Esophagus muscularis mucosa (tissue), 4 donors: ENCODE data around the gene SLITRK3. TPM values are rescaled to one million over a fixed set of nuclear protein-coding genes. Genes with fewer than 3 reads are reported as not detected.

Source experiments
- DNase-seq: peaks from one replicate; pipeline ENCODE4 v3.0.0-alpha.2; 2017; ENCODE audit errors: extremely low spot score
- H3K27ac ChIP-seq, 4 donors: fragments of 200-600 bp; sonication (generic); replicated peaks in 1 of 4; 1 replicate in 3 of 4; 2 replicates in 1 of 4; pipeline ENCODE4 v1.5.1; 2016 to 2019; ENCODE audit warnings: mild to moderate bottlenecking in 1 of 4
- H3K27me3 ChIP-seq, 4 donors: fragments of 200-600 bp; sonication (generic); one replicate each; pipeline versions ENCODE4 v1.5.1 to v1.6.0; 2016 to 2019
- H3K36me3 ChIP-seq, 4 donors: fragments of 200-600 bp; sonication (generic); one replicate each; pipeline ENCODE4 v1.5.1; 2016 to 2019
- H3K4me1 ChIP-seq, 4 donors: fragments of 200-600 bp; sonication (generic); one replicate each; pipeline ENCODE4 v1.5.1; 2016 to 2019
- H3K4me3 ChIP-seq, 4 donors: fragments of 200-600 bp; sonication (generic); 1 replicate in 2 of 4; 2 replicates in 2 of 4; pipeline ENCODE4 v1.5.1; 2016 to 2019; ENCODE audit warnings: mild to moderate bottlenecking in 4 of 4, moderate library complexity in 1 of 4
- H3K9me3 ChIP-seq, 4 donors: fragments of 200-600 bp; sonication (generic); 1 replicate in 3 of 4; 2 replicates in 1 of 4; pipeline ENCODE4 v1.5.1; 2016 to 2019
- CTCF ChIP-seq, 3 experiments: fragments of 200-600 bp in 2 of 3; fragments of 450-650 bp in 1 of 3; sonication (generic) in 2 of 3; IDR thresholded peaks; one replicate each; pipeline ENCODE4 v1.5.1; 2017 to 2019; ENCODE audit warnings: antibody characterized with exemption in 3 of 3, mild to moderate bottlenecking in 2 of 3, moderate library complexity in 1 of 3
- EP300 ChIP-seq: sonication (generic); formaldehyde crosslinking; IDR thresholded peaks from one replicate; pipeline ENCODE4 v1.6.1; 2017; ENCODE audit warnings: antibody characterized with exemption
- POLR2A ChIP-seq: fragments of 450-650 bp; IDR thresholded peaks from one replicate; pipeline ENCODE4 v1.6.1; 2017; ENCODE audit warnings: antibody characterized with exemption, moderate library complexity, mild to moderate bottlenecking, low read depth
- POLR2AphosphoS5 ChIP-seq, 2 donors: sonication (generic); formaldehyde crosslinking; IDR thresholded peaks; one replicate each; pipeline ENCODE4 v1.6.1; 2017; ENCODE audit warnings: antibody characterized with exemption in 2 of 2
- WGBS: methylation state at CpG from one replicate; pipeline ENCODE4 v1.1.5; 2018; 5-methylcytosine and 5-hydroxymethylcytosine counted together
- intact Hi-C: fragments of 100-400 bp; cut with DNase I; formaldehyde crosslinking; loops from one replicate; pipeline ENCODE4 v1.15.1; 2023
- total RNA-seq, 4 donors: library from RNA; depleted of rRNA; stranded (reverse); fragments of >200 nt; gene quantifications; one replicate each; pipeline versions ENCODE4 v1.1.0 to v1.2.1, GENCODE V29; 2016

Gene SLITRK3
- total RNA-seq, 4 donors from 2014 or later = 14.5 to 29.3 (median 16.9) TPM

GRCh38 chr3:165181556-165181955 is 14.6 kb downstream of the SLITRK3 start:
- intact Hi-C loops = no loop called here
- no peaks in the 10 kb centered on the region for H3K27me3 ChIP-seq
- H3K9me3 ChIP-seq = no peaks in the 10 kb centered on the region
- no peak for DNase-seq
- no peak for TF ChIP-seq EP300
- TF ChIP-seq POLR2AphosphoS5 (IDR thresholded peaks at IDR 0.05) = no peak
- TF ChIP-seq POLR2A = no peak
- TF ChIP-seq CTCF (IDR thresholded peaks at IDR 0.05) = no peak
- WGBS = 70% methylated on average over 1 of the region's 1 CpG
- H3K36me3 ChIP-seq = no peaks in the 10 kb centered on the region
- peaks cover 0 to 9% (median 4%) of the 10 kb centered on the region in 4 donors for H3K4me1 ChIP-seq
- no peak overlapping the region for H3K4me3 ChIP-seq
- no peak overlapping the region for H3K27ac ChIP-seq

- intact Hi-C loops = no loop called here
- no peaks in the 10 kb centered on the region for H3K27me3 ChIP-seq
- DNase-seq = no peak
- no peaks in the 10 kb centered on the region for H3K9me3 ChIP-seq
- 87% methylated on average over 3 of the region's 3 CpGs for WGBS
- H3K4me3 ChIP-seq = no peak overlapping the region
- no peak overlapping the region for H3K27ac ChIP-seq
- H3K36me3 ChIP-seq = no peaks in the 10 kb centered on the region
- H3K4me1 ChIP-seq = no peaks in the 10 kb centered on the region
- TF ChIP-seq EP300 (no peak), POLR2A (no peak), POLR2AphosphoS5 (IDR thresholded peaks at IDR 0.05) (no peak)
Observed at GRCh38 chr3:165170236-165170635, 25.9 kb downstream of the SLITRK3 start.

- no peak for DNase-seq
Observed at GRCh38 chr3:165169368-165169767, 26.8 kb downstream of the SLITRK3 start.

GRCh38 chr3:165162883-165163282 is 33.3 kb downstream of the SLITRK3 start:
- H3K27ac ChIP-seq = no peak overlapping the region
- TF ChIP-seq POLR2AphosphoS5 (IDR thresholded peaks at IDR 0.05) = no peak
- no peaks in the 10 kb centered on the region for H3K36me3 ChIP-seq
- H3K4me3 ChIP-seq = no peak overlapping the region
- H3K4me1 ChIP-seq = no peaks in the 10 kb centered on the region
- no peaks in the 10 kb centered on the region for H3K9me3 ChIP-seq
- intact Hi-C loops = no loop called here
- DNase-seq = no peak
- H3K27me3 ChIP-seq = no peaks in the 10 kb centered on the region
- 96% methylated on average over 1 of the region's 1 CpG for WGBS

More at GRCh38 chr3:165169368-165169767, 26.8 kb downstream of the SLITRK3 start:
- no peaks in the 10 kb centered on the region for H3K9me3 ChIP-seq
- intact Hi-C loops = no loop called here
- no peaks in the 10 kb centered on the region for H3K36me3 ChIP-seq
- no peak overlapping the region for H3K27ac ChIP-seq
- no peaks in the 10 kb centered on the region for H3K4me1 ChIP-seq
- no peaks in the 10 kb centered on the region for H3K27me3 ChIP-seq
- WGBS = 80% methylated on average over 5 of the region's 6 CpGs
- no peak for TF ChIP-seq CTCF (IDR thresholded peaks at IDR 0.05)
- TF ChIP-seq POLR2A = no peak
- no peak for TF ChIP-seq EP300
- no peak for TF ChIP-seq POLR2AphosphoS5 (IDR thresholded peaks at IDR 0.05)
- H3K4me3 ChIP-seq = no peak overlapping the region

- intact Hi-C loops = no loop called here
Observed at GRCh38 chr3:165159760-165160421, 36.3 kb downstream of the SLITRK3 start.

More at GRCh38 chr3:165159760-165160421, 36.3 kb downstream of the SLITRK3 start:
- TF ChIP-seq POLR2AphosphoS5 (IDR thresholded peaks at IDR 0.05) (no peak), CTCF (IDR thresholded peaks at IDR 0.05) (no peak), POLR2A (no peak), EP300 (no peak)
- Histone ChIP-seq H3K36me3 (no peaks in the 10 kb centered on the region), H3K27me3 (no peaks in the 10 kb centered on the region), H3K9me3 (no peaks in the 10 kb centered on the region), H3K4me1 (no peaks in the 10 kb centered on the region), H3K27ac (no peak overlapping the region), H3K4me3 (no peak overlapping the region)
- 45% methylated on average over 1 of the region's 1 CpG for WGBS
- no peak for DNase-seq
